GM18519 (cell line): Measurements from ENCODE around the gene PSMB11.
"Not testable (repeated sequence)": the region's sequence is repeated elsewhere in the genome, so short reads cannot be mapped to it uniquely, and the experiment has no call there.

Experiments used
- ATAC-seq: cut with Tn5 transposase; IDR thresholded peaks from one replicate; pipeline ENCODE4 v1.9.1; 2021; ENCODE audit warnings: mild to moderate bottlenecking, moderate library complexity; ENCODE audit not compliant: unreplicated experiment, low FRiP score

The PSMB11 gene

DNA sequence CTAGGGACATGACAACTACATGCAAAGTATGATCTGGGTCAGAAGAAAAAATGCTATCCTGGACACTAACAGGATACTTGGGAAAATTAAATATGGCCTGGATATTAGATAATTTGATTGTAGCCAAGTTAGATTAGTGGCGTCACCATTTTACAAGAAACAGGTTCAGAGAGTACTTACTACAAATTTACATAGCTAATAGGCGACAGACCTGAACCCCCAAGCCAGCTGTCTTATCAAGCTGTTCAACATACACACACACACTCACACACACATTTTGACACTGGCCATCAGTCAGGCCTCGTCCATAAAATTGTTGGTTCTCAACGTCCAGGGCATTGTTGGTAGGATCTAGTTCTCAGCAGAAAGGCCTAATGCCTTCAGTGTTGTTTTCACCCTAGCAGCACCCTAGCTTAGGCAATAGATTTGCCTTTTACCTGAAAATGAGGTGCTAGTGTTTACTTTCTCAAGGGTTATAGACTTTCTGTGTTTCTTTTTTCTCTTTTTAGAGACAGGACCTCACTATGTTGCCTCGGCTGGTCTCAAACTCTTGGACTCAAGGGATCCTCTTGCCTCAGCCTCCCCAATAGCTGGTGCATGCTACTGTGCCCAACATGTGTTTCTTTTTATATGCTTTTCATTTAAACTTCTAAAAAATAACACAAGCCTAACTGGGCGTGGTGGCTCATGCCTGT, 28.8 kb upstream of the PSMB11 start:
- no peak for ATAC-seq

DNA sequence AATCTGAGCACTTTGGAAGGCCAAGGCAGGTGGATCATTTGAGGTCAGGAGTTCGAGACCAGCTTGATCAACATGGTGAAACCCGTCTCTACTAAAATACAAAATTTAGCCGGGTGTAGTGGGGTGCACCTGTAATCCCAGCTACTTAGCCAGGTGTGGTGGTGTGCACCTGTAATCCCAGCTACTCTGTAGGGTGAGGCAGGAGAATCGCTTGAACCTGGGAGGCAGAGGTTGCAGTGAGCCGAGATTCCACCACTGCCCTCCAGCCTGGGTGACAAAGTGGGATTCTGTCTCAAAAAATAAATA, 28.3 kb upstream of the PSMB11 start:
- ATAC-seq: not testable (repeated sequence)

DNA sequence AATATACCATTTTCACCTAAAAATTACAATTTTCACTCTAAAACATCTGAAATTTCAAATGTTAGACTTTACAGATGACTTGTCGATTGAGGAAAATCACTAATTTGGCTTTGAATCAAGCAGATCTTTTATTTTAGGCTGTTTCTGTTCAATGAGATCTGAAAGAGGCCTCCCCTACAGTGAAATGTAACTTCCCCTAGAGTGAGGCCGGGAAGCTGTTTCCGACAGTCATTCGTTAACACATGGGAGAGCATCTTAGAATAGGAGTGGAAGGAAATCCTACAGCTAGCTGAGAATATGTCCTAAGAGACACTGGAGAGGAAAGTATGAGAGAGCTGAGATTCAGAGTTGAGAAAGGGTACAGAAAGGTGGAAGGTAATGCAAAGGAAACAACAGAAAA, 26.4 kb upstream of the PSMB11 start:
- no peak for ATAC-seq

DNA sequence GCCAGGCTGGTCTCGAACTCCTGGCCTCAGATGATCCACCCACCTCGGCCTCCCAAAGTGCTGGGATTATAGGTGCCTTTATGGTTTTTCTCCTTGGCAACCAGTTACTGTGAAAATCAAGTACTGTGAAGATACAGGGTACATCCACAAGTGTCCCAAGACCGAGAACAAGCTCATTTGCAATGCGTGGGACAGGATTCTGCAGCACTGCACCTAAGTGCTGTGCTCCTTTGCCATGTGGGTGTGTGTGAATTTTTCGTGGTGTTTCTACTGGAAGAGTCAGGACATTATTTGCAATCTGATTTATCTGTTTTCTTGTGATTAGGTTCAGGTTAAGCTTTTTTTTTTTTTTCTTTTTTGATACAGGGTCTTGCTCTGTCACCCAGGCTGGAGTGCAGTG, 24.9 kb upstream of the PSMB11 start:
- ATAC-seq: no peak

DNA sequence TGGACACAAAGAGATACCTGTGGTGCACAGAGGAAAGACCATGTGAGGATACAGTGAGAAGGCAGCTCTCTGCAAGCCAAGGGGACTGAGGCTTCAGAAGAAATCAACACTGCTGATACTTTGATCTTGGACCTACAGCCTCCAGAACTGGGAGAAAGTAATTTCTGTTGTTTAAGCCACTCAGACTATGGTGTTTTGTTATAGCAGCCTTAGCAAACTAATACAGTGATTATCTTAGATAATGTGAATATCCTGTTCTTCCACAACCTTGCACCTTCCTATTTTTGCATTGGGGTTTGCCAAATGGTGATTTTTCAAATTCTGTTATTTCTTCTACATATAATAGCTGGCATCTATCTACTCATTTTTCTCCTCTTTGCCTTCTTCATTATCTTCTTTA, 23.9 kb upstream of the PSMB11 start:
- ATAC-seq: no peak

DNA sequence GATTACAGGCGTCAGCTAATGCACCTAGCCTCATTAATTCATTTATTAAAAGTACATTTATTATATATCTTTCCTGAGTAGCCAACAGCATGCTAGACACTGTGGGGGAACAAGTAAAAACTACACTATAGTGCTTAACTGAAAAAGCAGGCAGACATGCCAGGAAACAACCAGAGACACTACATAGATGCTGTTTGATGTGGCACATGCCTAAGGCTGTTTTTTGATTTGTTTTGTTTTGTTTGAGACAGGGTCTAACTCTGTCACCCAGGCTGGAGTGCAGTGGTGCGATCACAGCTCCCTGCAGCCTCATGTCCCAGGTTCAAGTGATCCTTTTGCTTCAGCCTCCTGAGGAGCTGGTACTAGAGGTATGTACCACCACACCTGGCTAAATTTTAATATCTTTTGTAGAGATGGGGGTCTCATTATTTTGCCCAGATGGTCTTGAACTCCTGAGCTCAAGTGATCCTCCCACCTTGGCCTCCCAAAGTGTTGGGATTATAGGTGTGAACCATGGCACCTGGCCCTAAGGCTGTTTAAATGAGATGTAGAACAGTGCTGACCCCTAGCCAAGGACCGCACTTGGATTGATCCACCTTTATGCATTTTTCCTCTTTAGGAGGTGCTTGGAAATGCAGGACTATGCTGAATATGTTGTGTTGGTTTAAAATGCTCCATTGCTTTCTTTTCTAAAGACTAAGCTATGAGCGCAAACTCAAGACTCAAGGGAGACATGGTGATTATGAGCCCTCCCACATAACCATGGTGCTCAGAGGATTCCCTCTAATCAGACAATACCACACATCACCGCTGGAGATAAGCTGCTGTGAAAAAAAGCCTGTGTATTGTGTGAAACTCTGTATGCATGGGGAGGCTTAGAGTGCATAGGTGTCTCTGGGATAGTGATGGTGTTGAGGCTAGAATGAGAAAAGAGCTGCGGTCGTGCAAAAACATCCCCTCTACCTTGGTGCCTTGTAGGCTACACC, 21.6 kb upstream of the PSMB11 start:
- no peak for ATAC-seq

DNA sequence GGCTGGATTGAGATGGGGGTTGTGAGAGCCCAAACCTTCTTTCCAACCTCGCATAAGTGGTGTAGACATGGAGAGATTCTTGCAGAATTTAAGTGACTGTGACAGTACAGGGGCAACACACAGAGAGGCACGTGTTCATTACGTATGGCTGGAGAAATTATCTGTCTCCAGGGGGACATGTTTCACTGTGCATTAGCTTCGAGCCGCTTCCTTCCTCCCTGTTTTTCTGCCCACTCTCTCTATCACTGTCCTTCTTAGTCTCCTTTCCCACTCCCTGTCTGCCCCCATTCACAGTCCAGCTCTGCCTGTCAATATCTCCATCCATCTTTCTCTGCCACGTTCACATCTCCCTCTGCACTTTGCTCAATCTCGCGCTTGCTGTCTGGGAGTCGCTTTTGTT, 20.6 kb upstream of the PSMB11 start:
- no peak for ATAC-seq

DNA sequence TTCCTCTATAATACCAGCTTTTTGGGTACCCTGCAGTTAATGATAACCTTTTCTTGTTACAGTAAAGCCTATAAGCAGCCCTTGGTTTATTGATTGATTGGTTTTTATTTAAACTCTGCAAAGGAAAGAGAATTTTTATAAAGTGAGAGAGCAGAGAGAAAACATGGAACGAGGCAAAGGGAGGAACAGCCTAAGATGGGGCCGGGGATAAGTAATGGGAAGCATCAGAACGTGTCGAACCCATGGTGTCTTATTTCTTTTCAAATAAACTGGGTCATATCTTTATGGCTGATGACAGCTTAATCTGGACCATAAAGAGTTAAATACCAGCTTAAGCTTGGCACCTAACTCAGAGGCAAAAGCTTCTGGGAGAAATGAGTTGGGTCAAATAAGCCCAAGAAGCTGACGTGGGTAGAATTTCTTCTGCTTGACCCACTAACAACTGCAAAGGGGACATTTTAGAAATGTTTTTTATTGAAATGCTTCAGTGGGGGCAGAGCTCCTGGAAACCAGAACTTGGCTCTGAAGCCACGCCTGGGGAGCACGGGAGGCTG, 20.0 kb upstream of the PSMB11 start:
- ATAC-seq: no peak

DNA sequence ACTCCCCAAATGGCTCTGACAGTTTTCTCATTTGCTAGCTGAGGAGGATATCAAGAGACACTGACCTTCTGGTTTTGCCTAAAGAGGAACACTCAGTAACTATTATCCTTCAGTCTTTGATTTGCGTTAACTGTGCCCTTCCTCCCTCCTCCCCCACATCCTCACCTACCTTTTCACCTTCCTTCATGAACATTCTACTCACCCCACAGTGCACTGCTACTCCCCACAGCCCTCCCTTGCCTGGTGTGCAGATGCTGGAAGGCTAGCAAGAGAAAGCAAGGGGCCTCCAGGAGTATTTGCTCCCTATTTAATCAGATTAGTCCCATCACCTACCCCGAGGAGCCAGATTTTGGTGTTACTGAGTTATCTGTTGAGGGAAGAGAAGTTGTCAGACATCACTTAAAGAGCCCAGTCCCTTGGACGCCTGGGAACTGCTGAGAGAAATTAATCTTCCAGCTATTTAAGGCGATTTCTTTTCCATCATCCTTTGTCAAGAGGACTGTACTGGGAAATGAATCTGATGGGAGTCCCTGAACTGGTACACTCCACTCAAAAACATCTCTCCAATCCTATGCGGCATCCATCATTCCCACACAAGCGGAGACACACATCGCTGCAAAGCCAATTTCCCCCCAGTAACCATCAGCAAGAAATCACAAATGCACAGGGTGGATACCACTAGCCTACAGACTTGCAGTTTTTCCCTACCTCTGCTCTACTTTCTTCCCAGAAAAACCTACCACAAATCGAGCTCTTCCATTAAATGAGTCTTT, 18.8 kb upstream of the PSMB11 start:
- ATAC-seq: no peak

DNA sequence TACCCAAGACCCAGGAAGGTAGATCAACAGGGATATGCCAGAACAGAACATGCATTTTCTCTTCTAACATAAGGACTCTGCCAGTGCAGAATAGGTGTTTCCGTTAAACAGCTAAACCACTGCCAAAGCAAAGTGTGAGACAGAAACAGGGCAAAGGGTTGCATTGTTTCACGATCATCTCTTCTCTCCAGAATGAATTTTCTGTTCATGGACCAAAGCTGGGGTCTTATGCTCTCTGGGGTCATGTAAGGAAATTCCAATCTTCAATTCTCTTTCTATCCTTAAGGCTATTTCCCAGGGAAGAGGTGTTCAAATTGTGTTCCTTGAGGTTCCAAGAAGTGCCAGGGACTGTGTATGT, 18.2 kb upstream of the PSMB11 start:
- ATAC-seq: no peak

DNA sequence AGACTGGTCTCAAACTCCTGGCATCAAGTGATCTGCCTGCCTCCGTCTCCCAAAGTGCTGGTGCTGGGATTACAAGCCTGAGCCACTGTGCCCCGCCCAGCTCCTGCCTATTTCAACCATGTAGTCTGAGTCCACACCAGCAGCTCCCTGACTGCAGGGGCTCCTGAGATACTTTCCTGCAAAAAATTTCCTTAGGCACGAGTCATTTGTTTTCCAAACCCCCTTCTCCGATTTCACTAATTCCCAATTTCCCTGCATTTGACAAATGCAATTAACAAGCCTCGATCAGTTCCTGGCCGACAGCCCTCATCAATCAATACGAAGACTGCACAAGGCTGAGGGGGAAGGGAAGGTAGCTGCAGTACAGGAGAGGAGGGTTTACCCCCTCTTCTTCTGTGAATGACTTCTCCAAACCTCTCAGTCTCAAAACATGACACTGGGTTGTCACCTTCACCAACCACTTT, 17.4 kb upstream of the PSMB11 start:
- ATAC-seq: no peak

DNA sequence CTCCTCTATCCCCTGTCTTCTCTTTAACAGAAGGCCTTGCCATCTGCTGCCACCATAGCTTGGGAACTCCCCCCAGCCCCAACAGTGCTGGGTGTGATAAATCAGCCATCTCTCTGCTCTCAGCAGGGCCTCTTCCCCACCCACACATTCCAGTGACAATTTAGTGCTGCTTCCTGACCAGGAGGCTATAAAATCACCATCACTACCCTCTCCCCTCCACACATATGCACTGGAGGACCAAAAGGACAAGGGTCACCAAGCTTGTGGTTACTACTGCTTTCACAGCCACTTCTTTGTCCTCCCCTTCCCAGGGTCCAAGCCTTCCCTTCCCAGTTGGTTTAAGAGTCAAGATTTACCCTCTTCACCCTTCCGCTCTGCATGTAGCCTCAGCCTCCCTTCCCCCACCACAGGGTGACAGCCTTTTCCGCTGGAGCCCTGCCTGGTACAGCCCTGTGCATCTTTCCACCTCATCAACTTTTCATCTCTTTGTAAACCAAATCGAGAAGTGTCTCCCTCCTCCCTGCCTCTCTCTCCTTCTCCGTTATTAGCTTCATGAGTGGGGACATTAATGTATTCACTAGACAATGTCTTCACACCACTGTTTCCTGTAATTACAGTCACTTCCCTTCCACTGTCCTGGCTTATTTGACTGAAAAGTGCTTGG, 16.7 kb upstream of the PSMB11 start:
- ATAC-seq: no peak

DNA sequence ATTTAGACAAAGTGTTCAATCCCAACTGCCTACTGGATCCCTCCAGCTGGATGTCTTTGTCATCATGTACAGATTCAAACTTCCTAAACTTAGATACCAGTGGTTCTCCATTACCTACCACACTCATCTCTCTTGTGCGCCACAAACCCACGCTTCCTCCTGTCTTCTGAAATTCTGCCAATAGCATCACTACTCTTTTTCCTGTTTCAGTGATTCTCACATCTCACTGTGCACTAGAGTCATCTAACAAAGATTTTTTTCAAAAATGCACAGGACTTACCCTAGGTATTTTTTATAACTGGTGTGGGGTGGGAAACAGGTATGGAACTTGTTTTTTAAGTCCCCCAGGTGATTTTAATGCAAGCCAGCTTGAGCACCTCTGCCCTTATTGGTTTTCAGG, 13.2 kb upstream of the PSMB11 start:
- no peak for ATAC-seq

DNA sequence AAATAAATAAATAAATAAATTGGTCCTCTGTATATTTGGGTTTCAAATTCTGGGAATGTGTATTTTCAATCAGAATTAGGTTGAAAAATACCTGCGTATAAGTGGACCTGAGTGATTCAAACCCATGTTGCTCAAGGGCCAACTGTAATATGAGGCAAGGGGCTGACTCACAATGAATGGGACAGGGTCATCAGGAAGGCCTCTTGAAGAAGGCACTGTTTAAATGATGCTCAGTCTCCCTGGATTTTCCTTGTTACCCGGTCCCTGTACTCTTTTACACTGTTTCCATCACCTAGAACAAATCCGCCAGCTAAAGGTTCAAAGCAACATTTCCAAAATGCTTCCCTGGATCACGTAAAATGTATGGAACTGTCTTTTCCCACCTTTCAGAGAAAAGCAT, 11.1 kb upstream of the PSMB11 start:
- no peak for ATAC-seq

DNA sequence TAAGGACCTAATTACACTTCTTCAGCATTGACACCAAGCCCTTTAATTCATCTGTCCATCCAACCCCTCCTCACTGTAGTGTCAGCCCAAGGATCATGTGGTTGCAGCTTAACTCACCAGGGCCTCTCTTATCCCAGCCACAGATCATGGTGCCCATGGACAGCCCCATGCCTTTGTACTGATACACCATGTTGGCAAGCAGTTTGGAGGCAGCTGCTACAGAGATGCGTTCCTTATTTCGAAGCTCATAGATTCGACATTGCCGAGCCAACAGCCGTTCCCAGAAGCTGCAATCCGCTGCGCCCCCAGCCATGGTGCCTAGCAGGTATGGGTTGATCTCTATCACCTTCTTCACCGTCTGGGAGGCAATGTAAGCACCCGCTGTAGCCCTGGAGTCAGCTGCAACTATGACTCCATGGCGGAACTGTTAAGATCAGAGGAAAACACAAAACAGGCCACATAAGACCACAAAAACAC, 8.7 kb upstream of the PSMB11 start:
- ATAC-seq: no peak

DNA sequence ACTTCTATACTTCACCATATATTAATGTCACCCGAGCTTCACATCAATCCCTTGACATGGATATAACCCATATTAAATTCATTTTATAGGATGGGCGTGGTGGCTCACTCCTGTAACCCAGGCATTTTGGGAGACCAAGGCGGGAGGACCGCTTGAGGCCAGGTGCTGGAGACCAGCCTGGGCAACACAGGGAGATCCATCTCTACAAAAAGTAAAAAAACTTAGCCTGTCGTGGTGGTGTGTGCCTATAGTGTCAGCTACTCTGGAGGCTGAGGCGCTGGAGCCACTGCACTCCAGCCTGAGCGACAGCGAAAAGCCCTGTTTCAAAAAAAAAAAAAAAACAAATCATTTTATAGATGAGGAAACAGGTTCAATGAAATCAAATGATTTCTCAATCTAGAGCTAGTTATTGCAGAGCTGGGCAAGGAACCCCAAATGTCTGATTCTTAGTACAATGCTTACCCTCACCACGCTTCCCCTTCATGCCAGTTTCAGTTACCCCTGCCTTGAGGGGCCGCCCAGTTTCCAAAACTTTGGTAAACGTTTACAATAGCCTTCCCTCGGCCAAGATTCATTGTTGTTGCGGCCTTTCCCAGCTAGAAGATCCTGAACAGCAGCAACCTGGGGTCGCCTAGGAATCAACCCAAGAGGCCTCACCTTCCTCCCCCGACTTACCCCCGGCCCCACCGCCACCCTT, 8.1 kb upstream of the PSMB11 start:
- no peak for ATAC-seq

DNA sequence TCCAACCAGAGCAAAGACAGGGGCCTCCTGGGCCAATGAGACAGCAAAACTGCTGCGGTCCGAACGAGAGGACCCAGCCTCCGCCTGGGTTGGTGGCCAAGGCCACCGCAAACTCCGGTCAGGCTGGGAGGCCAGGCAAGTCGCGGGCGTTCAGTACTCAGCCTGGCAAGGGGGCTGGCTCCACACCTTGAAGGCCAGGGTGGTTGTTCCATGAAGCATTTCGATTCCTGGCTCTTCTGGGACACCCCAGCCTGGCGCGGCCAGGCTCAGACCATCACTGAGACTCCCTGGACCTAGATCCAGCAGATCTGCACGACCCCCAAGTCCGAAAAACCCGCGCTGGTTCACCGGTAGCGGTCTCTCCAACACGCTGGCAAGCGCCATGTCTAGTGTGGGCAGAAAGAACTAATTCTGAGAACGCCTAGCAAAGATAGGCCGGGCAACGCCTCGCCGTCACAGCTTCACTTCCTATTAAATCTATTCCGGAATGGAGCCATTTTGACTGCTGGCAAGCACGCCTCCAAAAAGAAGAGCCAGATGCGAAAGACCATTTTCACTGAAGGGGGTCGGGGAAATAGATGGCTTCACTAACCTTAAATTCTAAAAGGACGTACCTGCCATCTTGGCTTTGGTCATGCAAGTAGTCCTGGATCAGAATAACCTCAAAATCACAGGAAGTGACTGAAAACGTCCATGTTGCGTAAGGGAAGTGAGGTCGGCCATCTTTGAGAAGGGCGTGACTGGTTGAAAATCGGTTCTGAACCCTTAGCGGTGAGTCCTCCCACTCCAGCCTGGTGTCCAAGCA, 7.3 kb upstream of the PSMB11 start, which contains the start of gene PSMB5:
Gene PSMB5 (minus strand): TSS at position 403 of the 805 bp plus-strand sequence. CDS start 19 bp downstream, at position 384.
- ATAC-seq: peak; percentile 86

DNA sequence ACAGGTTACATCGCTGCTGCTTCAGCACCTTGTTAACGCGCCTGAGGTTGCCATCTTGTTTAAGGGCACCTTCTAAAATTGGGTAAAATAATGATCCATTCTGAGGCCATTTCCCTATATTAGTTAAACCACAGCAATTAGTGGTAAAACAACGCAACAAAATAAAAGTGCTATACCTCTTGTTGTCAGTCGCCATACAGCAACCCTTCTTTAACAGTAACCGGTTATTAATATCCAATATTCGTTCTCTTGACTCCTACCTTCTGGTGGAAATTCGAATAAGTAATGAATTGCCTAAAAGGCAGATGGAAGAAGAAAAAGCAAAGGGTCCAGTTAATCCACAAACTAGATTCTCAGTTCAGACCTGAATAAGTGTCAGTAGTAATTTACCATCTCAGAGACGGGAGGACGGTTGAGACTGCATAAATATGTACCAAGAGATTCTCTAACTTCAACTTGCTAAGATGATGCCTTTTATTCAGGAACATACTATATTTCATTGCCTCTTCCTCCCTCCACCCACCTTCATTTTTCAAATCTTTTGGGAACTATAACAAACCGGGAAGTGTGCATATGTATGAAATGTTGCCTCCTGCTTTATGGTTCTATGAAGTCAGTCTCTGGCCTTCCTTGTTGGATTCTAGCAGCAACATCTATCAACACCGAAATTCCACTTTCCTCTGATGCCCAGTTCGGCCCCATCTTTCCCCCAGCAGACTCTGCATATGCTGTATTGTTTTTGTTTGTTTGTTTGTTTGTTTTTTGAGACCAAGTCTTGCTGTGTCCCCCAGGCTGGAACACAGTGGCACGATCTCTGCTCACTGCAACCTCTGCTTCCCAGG, 6.5 kb upstream of the PSMB11 start:
- ATAC-seq: no peak
